NCI-H748 (cell line): ENCODE results near the gene PGBD5.
A peak's percentile ranks its signal among the peaks of the same experiment; 100 is the strongest.

Source experiments
- DNase-seq: peaks from one replicate; lab custom pipeline; 2025; ENCODE audit not compliant: unreplicated experiment; lab: John Stamatoyannopoulos, UW

PGBD5 gene

DNA sequence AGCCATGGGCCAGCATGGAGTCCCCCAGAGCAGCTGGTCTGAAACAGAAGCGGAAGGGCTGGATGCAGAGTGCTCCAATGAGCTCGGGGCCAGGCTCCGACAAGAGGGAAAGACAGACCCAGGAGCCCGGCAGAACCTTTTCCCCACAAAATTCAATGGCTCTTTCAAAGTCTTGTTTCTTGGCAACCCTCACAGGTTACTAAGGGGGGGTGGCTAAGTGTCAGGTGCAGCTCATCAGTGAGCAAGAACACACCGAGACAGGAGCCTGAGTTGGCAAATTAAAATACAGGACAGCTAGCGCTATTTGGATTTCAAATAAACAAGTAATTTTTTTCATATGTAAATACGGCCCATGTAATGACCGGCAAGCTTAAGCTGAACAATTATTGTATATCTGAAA, 27.3 kb downstream of the PGBD5 start:
- DNase-seq: no peak

DNA sequence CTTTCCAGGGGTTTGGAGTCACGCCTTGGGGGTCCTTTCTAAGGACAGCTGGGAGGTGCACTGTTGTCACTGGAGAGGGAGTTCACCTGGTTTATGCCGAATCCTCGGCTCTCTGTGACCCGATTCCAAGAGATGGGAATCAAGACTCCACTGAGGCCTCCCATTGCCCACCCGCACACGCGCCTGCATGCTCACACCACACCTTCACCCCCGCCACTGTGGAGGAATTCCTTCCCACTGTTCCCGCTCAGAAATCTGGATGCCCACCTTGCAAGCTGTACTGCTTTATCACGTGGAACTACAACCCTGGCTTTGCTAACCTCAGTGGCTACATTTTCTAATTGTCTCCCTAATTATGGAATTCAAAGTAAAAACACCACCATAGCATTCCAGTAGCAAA, 29.2 kb downstream of the PGBD5 start:
- DNase-seq: no peak

DNA sequence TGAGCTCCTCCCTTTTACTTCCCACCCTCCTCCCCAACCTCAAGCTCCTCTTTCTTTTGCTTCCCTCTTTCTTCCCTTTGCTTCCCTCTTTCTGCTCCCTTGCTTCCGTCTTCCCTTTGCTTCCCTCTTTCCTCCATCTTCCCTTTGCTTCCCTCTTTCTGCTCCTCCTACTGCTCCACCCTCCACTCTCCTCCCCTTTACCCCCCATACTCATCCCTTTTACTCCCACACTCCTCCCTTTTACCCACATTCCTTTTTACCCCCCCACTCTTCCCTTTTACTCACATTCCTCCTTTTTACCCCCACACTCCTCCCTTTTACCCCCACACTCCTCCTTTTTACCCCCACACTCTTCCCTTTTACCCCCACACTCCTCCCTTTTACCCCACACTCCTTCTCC, 30.2 kb downstream of the PGBD5 start:
- no peak for DNase-seq

DNA sequence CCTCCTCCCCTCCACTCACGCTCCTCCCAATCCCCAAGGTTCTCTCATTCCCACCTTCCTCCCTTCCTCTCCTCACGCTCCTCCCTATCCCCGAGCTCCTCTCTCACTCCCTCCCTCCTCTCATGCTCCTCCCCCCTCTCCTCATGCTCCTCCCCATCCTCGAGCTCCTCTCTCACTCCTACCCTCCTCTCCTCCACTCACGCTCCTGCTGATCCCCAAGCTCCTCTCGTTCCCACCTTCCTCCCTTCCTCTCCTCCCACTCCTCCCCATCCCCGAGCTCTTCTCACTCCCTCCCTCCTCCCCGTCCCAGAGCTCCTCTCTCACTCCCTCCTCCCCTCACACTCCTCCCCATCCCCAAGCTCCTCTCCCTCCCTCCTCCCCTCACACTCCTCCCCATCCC, 31.4 kb downstream of the PGBD5 start:
- DNase-seq: no peak

DNA sequence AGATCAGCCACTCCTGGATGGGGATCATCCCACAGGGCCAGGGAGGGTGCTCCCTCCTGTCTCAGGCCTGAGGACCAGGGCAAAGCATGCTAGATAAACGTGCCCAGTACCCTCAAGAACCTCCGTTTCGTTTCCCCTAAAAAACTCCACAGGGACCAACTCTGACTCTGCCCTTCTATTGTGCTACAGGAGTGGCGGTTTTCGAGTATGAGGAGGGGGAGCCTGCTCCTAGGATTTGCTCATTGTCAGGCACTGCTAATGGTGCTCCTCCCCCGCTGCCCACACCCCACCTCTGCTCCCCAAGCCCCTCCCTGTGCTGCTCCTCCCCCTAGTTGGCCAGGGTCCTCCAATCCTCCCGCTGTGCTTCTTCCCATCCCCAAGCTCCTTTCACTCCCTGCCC, 32.0 kb downstream of the PGBD5 start:
- peak; percentile 2 for DNase-seq

DNA sequence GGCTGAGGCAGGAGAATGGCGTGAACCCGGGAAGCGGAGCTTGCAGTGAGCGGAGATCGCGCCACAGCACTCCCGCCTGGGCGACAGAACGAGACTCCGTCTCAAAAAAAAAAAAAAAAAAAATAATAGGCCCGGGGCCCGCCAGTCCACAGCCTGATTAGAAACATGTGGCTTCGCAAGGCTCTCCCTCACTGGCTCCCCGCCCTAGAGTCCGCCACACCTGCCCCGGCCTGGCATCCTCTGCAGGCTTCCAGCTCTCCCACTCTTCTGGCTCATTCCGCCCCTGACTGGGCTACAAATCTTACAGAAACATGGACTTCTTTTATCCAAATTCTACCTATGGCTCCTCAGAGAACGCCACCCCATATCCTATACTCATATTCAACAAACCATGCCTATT, 32.4 kb downstream of the PGBD5 start:
- DNase-seq: no peak

DNA sequence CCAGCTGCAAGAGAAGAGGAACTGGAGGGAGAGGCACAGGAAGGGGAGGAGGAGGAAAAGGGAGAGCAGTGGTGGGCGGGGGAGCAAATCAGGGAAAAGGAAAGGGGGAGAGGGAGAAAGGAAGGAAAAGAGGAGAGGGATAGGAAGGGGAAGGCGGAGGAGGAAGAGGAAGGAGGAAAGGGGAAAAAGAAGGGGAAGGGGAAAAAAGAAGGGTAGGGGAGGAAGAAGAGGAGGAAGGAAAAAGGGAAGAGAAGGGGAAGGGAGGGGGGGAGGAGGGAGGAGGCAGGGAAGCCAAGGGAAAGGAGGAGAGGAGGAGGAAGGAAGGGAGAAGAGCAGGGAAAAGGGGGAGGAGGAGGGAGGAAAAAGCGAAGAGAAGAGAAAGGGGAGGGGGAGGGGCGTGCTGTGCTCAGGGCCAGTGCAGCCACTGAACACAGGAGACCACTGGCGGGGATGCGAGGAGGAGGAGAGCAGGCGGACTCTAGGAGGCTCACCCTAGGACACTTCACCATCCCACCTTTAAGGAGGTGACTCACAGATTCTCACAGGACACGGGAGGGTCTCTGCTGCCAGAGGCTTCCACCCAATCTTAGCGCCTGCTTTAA, 33.1 kb downstream of the PGBD5 start:
- no peak for DNase-seq

DNA sequence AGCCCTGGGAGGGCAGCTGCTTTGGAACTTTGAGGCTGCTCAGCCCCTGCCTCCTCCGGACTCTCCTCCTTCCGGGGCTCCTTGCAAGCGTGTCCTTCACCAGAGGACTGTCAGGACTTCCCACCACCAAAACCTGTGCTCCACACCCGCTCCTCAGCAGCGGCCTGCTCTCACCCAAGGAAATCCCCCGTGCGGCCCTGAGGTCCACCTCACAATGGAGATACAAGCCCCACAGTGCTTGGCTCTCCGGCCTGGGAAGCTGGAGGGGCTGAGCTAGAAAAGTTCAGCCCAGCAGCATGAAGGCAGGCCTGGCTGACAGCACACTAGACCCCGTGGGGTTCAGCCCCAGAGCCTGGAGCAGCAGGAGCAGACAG, 33.6 kb downstream of the PGBD5 start:
- DNase-seq: no peak

DNA sequence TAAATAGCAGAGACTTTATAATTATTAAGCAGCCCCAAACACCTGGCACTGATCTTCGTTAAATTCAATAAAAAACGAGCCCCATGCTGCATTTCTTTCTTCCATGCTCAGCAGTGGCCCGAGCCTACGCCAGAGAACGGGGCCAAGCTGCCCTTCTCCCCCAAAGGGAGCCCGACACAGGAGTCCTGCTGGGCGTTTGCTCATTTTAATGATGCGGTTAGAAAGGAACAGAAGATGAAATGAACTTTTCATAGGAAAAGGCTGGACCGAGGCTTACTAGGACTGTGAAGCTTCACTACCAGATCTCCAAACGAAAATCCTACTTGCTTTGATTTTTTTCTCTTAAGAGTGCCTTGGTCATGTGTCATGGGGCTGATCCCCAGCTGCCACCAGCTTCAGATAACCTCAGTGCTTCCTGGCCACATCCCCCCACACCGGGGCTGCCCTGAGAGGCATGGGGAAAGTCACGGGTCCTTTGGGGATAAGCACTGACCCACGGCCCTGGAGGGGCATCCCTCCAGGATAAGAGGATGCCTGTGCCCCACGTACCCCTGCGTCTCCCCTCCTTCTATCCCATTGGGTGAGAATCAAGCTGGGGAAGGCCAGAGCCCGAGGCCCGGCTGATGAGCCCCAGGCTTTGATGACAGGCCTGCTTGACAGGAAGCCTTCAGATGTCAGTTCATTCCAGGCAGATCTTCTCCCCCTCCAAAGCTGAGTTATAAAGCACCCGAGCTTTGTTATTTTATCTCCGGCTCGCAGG, 34.2 kb downstream of the PGBD5 start:
- no peak for DNase-seq

DNA sequence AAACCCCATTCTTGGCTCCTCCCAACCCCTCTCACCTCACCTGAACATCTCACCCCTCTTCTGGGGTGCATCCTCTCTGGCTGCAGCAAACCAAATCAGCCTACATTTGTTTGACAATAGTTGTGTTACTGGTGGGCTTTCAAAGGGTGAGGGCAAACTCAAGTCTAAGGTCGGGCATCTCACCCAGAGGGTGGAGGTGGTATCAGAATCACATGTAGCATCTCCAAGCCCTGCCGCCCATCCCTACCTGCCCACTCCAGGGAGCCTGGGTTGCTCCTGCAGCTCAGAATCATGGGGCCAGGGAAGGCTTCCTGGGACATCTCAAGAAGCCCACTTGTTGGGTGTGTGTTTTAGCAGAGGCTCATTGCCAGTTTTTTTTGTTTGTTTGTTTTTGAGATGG, 35.8 kb downstream of the PGBD5 start:
- no peak for DNase-seq

DNA sequence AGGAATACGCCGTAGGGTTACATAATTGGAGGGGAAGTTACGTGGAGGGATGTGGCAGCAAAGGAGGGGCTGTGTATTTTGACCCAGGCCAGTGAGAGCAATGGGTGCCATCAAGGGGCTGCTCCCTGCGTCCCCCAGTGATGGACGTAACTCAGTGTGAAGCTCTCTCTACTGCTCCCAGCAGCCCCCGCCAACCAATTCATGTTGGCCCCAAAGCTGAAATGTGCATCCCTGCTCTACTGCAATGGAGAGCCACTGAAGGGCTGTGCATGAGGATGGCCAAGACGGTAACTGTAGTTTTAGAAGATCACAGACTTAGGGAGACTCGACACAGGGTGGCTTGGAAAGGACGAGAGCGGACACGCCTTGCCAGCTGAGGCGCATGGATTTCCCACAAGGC, 38.3 kb downstream of the PGBD5 start:
- no peak for DNase-seq

DNA sequence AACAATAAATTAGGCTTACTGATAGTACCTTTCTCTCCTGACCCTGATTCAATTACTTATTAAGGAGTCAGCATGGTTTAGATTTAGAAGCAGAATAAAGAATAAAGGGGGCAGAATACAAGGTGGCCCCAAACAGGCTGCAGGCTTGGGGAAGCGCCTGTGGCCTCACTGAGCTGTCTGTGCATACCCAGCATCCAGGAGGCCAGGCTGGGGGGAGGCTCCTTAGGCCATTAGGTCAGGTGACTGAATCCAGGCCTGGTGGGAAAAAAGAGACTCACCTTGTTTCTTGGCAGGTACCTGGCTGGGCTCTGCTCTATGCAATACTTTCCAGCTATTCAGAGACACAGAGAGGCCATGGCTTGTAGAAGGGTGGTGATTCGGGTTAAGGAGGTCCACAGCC, 38.8 kb downstream of the PGBD5 start:
- DNase-seq: no peak

DNA sequence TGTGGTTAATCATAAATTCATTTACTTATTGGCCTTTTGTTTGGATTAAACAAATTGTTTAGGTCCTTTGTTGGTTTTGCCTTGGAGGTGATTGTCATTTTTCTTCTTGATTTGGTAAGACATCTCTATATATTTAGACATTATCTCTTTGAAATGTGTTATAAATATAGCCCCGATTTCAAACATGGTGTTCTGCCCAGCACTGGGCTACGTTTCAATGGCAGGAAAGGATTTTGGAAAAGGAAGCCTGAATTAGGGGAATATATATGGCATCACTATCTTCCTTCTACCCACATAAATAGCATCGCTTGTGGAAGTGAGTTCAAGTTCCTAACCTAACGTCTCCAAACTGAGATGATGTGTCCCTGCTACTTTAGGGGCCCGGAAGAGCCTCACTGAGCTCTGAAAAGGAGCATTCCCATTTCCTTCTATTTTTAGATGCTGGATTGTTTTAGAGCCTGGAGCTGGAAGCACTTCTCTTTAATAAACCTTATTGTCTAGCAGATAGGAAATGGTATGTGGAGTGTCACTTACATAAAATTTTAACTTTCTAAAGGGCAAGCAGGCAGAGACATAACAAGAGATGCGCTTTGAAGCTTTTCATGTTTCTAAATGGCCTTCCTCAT, 39.4 kb downstream of the PGBD5 start:
- DNase-seq: no peak

DNA sequence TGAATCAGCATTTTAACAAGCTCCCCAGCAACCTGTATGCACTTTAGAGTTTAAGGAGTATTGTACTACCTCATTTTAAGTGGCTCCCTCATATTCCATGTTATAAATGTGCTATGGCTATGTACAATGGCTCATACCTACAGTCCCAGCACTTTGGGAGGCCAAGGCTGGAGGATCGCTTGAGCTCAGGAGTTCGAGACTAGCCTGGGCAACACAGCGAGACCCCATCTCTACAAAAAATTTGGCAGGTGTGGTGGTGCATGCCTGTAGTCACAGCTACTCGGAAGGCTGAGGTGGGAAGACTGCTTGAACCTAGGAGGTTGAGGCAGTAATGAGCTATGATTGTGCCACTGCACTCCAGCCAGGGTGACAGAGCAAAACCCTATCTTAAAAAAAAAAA, 40.2 kb downstream of the PGBD5 start:
- DNase-seq: no peak

DNA sequence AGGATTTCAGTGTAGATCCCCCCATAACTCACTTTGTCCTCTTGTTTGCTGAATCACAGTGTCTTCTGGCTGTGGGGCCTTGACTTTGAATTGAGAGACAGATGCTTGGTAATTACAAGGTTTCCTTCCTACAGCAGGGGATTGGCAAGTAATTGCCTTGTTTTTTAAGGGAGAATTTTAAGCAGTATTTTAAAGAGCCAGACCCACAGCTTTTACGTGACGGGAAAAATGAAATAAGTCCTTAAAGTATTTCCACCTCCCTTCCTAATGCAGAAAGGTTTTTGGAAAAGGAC, 41.0 kb downstream of the PGBD5 start:
- no peak for DNase-seq

DNA sequence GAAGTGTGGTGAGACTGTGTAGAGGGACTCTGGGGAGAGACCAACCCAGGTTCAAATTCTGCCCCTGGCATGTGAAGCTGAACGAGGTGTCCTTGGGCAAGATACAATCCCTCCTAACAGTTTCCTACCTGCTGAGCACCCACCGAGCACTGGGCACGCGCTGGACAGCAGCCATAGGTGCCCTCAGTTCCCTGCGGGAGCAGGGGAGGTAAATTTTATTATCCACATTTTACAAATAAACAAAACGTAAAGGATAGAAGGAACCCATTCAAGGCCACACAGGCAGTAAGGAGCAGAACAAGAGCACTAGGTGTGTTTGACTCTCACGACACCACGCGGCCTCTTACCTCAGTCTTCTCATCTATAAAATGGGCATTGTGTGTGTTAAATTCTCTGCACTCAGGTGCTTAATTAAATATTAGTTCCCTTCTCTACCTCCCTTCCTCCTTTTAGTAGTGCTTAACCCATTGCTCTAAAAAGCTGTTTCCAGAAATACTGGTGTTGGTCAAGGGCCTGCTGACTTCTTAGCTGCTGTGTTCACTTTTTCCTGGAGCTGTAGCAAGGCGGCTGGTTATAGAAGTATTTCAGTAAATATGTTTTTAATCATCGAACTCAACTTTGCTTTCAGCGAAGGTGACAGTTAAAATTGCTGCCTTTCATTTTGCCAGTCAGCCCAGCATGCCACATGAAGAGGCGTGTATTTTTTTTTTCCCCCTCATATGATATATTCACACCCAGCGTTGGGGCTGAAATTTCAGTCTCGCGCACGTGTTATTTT, 41.6 kb downstream of the PGBD5 start:
- DNase-seq: no peak

DNA sequence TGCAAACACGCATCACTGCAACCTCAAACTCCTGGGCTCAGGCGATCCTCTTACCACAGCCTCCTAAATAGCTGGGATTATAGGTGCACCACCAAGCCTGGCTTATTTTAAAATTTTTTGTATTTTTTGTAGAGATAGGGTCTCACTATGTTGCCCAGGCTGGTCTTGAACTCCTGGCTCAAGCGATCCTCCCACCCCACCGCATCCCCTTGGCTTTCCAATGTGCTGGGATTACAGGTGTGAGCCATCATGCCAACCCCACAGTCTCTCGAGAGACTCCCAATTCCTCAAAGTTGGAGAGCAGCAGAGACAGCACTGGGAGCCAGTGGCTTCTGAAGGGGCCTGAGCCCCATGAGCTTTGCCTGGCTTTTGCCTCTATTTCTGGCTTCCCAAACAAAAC, 42.7 kb downstream of the PGBD5 start:
- no peak for DNase-seq

DNA sequence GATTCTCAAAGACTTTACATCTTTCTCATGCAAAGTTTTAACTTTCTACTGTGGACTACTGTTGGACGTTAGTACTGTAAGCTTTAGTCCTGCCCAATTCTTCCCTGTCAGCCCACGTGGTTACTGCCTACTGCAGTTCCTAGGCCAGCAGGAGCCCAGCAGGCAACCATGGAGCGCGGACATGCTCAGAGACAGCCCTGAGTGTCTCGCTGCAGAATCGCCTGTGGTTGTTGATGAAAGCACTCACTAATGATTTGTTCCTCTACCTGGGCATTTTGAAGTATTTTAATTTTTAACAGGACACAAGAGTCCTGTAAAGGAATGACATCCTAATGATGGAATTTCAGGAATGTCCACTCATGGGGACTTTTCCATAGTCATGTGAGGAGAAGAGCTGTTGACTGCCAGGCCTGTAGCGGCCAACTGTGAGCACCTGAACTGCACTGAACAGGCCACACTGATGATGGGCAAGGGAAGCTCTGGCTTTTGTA, 44.1 kb downstream of the PGBD5 start:
- DNase-seq: no peak

DNA sequence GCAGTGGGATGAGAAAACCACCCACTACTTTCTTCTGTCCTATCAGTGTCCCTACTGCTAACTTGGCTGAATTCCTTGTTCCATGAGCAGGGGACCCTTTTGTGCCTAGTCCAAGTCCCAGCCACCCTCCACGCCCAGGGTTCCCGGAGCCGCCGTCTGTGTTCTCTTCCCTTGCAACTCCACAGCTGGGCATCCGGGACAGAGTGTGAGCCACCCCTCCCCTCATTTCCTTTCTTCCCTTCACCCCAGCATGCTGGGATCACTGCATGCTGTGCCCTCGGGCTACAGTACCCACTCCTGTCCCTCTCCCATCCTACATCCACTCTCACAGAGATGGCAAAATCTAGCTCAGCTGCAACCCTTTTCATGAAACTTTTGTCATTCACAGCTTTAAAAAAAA, 44.5 kb downstream of the PGBD5 start:
- no peak for DNase-seq

DNA sequence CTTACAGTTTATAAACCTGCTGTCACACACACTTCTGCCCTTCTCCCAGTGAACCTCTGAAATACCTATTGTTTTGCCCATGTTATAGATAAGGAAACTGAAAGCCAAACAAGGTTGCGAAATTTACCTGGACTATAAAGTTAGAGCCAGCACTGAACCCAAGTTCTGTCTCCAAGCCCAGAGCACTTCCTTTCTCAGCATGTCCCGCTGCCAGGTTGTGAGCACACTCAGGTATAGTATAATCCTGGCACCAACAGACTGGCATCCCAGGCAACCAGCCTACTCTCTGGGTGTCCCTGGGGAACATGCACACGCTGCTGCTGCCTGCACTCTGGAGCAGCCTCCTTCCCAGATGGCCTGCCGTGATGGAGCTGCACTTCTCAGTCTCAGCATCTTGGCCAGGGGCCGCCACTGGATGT, 45.1 kb downstream of the PGBD5 start:
- DNase-seq: no peak

DNA sequence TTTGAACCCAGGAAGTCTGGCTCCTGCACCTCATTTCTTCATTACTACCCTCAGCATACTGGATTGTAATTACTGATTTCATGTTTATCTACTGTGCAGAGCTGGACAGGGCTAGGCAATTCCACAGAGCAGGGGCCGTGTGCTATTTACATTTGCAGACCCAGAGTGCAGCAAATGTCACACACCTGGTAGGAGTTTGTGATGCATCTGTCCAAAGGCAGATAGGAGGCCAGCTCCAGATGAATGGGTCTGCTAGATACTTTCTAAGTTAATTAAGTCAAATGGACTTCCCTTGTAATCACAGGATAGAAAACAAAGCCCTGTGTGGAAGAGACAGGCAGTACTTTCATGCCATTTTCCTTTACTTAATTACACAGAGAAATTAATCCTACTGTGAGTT, 46.2 kb downstream of the PGBD5 start:
- no peak for DNase-seq

DNA sequence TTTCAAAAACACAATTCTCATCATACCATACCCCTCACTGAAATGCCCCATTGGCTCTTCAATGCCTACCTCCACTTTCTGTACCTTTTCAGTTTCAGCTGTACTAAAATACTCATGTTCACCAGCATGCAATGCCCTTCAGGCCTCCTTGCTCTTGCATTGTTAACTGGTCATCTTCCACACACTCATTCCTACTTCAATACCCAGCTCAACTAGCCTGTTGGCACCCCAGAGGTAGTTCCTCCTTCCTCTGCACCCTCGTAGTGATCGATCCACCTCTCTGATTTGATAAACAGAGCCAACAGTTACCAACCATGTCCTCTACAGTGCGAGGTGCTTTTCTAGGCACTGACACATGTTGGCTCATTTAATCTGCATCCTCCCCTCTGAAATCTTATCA, 46.7 kb downstream of the PGBD5 start:
- DNase-seq: no peak
